Colonic mucosa (tissue), 4 donors: Measurements from ENCODE around the gene NT5DC3. TPM values are rescaled to one million over a fixed set of nuclear protein-coding genes. Genes with fewer than 3 reads are reported as not detected.
"Not testable (repeated sequence)": the region's sequence is repeated elsewhere in the genome, so short reads cannot be mapped to it uniquely, and the experiment has no call there.

ENCODE experiments used
- DNase-seq: peaks from one replicate; pipeline ENCODE4 v3.0.0-alpha.2; 2020
- H3K27ac ChIP-seq: fragments of 200-600 bp; one replicate; pipeline ENCODE4 v1.8.0; 2021
- H3K27me3 ChIP-seq: fragments of 200-600 bp; one replicate; pipeline ENCODE4 v1.8.0; 2021
- H3K36me3 ChIP-seq: fragments of 200-600 bp; one replicate; pipeline ENCODE4 v1.8.0; 2021
- H3K4me1 ChIP-seq: fragments of 200-600 bp; one replicate; pipeline ENCODE4 v1.8.0; 2021; ENCODE audit warnings: mild to moderate bottlenecking
- H3K4me3 ChIP-seq: fragments of 200-600 bp; one replicate; pipeline ENCODE4 v1.8.0; 2021
- H3K9ac ChIP-seq, 2 donors: one replicate each; pipeline ENCODE4 v1.7.0; 2013; ENCODE audit warnings: control low read depth in 2 of 2, low read depth in 2 of 2, low read length in 2 of 2
- H3K9me3 ChIP-seq: fragments of 200-600 bp; one replicate; pipeline ENCODE4 v1.8.0; 2021
- intact Hi-C: fragments of 100-400 bp; cut with DNase I; formaldehyde crosslinking; loops from one replicate; pipeline ENCODE4 v1.14.1; 2022
- total RNA-seq, 2 donors: library from RNA; stranded (reverse); fragmentation: NEBNext Ultra II Directional in 1 of 2; extraction: Animal tissue kit (Norgen Biotek cat#: 25700) in 1 of 2; gene quantifications; one replicate each; pipeline ENCODE4 v1.2.1, GENCODE V29; 2021
- TF ChIP-seq, protein P1 (sequence below): fragments of 200-600 bp; IDR thresholded peaks from one replicate; pipeline ENCODE4 v1.8.0; 2022; ENCODE audit warnings: antibody characterized with exemption, mild to moderate bottlenecking
- donor health status: healthy.
- donor health status: DM: no; HTN: no; CAD: no.
- donor health status: DM: no; HTN: no; CAD: no.

Gene NT5DC3
- total RNA-seq, 2 donors from 2014 or later, result 10.0 to 22.6 TPM

- intact Hi-C loops, result no loop called here
- peak overlapping the region; percentile 64 to 74 for H3K9ac ChIP-seq
- H3K27ac ChIP-seq, result peak overlapping the region; percentile 18
- H3K9me3 ChIP-seq, result no peaks in the 10 kb centered on the region
- peak overlapping the region; percentile 65 for H3K4me3 ChIP-seq
- no peaks in the 10 kb centered on the region for H3K36me3 ChIP-seq
- peaks cover 8% of the 10 kb centered on the region for H3K4me1 ChIP-seq
- TF ChIP-seq, protein P1, sequence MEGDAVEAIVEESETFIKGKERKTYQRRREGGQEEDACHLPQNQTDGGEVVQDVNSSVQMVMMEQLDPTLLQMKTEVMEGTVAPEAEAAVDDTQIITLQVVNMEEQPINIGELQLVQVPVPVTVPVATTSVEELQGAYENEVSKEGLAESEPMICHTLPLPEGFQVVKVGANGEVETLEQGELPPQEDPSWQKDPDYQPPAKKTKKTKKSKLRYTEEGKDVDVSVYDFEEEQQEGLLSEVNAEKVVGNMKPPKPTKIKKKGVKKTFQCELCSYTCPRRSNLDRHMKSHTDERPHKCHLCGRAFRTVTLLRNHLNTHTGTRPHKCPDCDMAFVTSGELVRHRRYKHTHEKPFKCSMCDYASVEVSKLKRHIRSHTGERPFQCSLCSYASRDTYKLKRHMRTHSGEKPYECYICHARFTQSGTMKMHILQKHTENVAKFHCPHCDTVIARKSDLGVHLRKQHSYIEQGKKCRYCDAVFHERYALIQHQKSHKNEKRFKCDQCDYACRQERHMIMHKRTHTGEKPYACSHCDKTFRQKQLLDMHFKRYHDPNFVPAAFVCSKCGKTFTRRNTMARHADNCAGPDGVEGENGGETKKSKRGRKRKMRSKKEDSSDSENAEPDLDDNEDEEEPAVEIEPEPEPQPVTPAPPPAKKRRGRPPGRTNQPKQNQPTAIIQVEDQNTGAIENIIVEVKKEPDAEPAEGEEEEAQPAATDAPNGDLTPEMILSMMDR, result no peak
- H3K27me3 ChIP-seq, result no peaks in the 10 kb centered on the region
- no peak for DNase-seq
Measured at GRCh38 chr12:103840462-103840875, 565 bp downstream of the NT5DC3 start.

DNA sequence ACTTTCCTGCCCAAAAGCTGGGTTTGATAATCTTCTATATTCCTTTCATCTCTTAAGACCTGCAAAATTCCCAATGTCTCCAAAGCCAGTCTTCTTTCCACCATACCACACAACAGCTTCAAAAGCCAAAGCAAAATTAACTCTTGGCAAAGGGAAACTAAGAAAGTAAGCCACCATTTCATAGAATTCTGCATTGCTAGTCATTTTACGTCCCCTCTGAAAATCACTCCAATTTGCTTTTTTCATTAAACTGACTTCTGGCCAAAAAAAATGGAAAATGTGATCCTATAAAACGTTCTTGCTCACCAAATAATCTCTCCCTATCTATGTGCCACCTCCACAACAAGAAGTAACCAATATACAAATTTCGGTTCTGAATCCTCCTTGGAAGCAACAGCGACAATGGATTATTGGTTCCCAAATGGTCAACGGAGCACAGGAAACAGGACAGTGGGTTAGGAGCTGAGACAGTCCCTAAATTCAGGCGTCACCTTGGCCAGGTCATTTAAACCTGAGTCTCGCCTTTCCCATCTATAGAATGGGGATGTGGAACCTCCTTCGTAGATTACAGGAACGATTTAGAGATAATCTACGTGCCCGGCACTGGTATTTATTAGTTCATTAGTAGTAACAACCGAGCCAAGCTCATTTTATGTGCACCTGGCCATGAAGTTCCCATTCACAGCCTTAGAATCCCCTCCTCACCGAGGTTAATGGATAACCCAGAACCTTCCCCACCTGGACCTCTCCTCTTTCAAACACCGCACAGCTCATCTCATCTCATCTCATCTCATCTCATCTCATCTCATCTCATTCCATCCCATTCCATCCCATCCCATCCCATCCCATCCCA lies 1.2 kb downstream of the NT5DC3 start:
- Histone ChIP-seq H3K36me3 (no peaks in the 10 kb centered on the region), H3K9me3 (no peaks in the 10 kb centered on the region), H3K4me1 (peaks cover 8% of the 10 kb centered on the region), H3K4me3 (peak overlapping the region; percentile 65), H3K9ac (peak overlapping the region in 1 of 2 donors; percentile 64), H3K27ac (no peak overlapping the region), H3K27me3 (no peaks in the 10 kb centered on the region)
- TF ChIP-seq, protein P1, result no peak
- no peak for DNase-seq
- intact Hi-C loops, result no loop called here

DNA sequence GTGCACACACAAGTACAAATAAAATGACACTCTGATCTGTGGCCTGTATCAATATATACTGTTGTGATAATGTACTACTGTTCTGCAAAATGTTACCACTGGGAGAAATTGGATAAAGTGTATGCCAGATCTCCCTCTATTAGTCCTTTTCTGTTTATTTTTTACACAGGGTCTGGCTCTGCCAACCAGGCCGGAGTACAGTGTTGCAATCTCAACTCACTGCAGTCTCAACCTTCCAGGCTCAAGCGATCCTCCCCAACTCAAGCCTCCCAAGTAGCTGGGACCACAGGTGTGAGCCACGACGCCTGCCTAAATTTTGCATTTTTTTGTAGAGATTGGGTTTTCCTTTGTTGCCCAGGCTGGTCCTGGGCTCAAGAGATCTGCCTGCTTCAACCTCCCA lies 1.9 kb downstream of the NT5DC3 start:
- TF ChIP-seq, protein P1, result no peak
- intact Hi-C loops, result no loop called here
- H3K4me3 ChIP-seq, result no peak overlapping the region
- peaks cover 8% of the 10 kb centered on the region for H3K4me1 ChIP-seq
- H3K27ac ChIP-seq, result no peak overlapping the region
- H3K9me3 ChIP-seq, result no peaks in the 10 kb centered on the region
- DNase-seq, result no peak
- H3K27me3 ChIP-seq, result no peaks in the 10 kb centered on the region
- no peaks in the 10 kb centered on the region for H3K36me3 ChIP-seq
- no peak overlapping the region for H3K9ac ChIP-seq

DNA sequence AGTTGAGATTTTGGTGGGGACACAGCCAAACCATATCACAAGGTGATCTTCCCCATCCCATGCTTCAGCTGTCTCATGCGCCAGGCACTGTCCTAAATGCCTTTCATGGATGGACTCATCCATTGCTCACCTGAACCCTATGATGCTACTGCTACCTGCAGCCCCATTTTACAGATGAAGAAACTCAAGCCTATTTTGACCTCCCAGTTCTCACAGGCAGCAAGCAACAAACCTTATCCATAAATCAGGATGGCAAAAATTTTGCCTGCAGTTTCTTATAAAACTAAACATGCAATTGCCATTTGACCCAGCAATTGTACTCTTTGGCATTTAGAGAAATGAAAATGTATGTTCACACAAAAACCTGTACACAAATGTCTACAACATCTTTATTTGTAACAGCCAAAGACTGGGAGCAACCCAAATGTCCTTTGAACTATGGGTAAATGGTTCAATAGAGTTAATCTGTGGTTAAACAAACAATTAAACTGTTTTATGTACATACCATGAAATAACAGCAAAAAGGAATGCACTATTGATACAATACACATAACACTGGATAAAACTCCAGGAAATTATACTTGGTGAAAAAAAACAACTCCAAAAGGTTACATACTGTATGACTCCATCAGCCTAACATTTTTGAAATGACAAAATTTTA lies 2.6 kb downstream of the NT5DC3 start:
- Histone ChIP-seq H3K4me1 (peaks cover 5% of the 10 kb centered on the region), H3K27me3 (no peaks in the 10 kb centered on the region), H3K36me3 (no peaks in the 10 kb centered on the region), H3K27ac (no peak overlapping the region), H3K9me3 (no peaks in the 10 kb centered on the region), H3K9ac (no peak overlapping the region), H3K4me3 (no peak overlapping the region)
- DNase-seq, result no peak
- TF ChIP-seq, protein P1, result no peak
- intact Hi-C loops, result no loop called here

DNA sequence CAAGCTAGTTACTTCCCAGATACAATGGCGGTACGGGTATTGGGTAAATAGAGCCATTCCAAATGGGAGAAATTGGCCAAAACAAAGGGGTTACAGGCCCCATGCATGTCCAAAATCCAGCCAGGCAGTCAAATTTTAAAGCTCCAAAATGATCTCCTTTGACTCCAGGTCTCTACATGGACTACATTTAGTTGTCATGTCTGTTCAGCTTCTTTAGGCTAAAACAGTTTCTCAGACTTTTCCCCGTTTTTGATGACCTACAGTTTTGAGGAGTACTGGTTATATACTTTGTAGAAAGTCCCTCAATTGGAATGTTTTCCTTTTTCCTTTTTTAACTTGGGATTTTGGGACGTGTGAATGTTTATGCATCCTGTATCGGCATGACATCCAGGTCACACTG lies 4.7 kb downstream of the NT5DC3 start:
- intact Hi-C loops, result no loop called here
- H3K4me3 ChIP-seq, result no peak overlapping the region

DNA sequence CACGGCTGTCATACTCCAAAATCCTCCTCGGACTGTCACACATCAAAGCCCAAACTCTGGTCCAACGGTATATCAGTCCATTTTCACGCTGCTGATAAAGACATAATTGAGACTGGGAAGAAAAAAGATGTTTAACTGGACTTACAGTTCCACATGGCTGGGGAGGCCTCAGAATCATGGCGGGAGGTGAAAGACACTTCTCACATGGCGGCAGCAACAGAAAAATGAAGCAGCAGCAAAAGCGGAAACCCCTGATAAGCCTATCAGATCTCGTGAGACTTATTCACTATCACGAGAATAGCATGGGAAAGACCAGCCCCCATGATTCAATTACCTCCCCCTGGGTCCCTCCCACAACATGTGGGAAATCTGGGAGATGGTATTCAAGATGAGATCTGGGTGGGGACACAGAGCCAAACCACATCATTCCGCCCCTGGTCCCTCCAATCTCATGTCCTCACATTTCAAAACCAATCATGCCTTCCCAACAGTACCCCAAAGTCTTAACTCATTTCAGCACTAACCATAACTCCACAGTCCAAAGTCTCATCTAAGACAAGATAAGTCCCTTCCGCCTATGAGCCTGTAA lies 5.2 kb downstream of the NT5DC3 start:
- H3K9ac ChIP-seq, H3K4me1 ChIP-seq, H3K27ac ChIP-seq, H3K36me3 ChIP-seq, H3K9me3 ChIP-seq, intact Hi-C loops, H3K27me3 ChIP-seq, H3K4me3 ChIP-seq, DNase-seq: not testable (repeated sequence)

More for the DNA sequence above, 4.7 kb downstream of the NT5DC3 start:
- no peak for DNase-seq
- Histone ChIP-seq H3K4me1 (peaks cover 4% of the 10 kb centered on the region), H3K36me3 (no peaks in the 10 kb centered on the region), H3K27ac (no peak overlapping the region), H3K9me3 (no peaks in the 10 kb centered on the region), H3K9ac (no peak overlapping the region), H3K27me3 (no peaks in the 10 kb centered on the region)
- TF ChIP-seq, protein P1, result no peak
